22Rv1 (cell line): ENCODE data around the gene TCP11L1.

Experiments
- ZFX ChIP-seq: fragments of 450-650 bp; IDR thresholded peaks from 2 replicates; pipeline ENCODE4 v1.6.1; 2017; ENCODE audit warnings: antibody characterized with exemption, borderline replicate concordance
- TF ChIP-seq, protein P1 (sequence below): fragments of 450-650 bp; IDR thresholded peaks from 2 replicates; pipeline ENCODE4 v1.5.1; 2017; ENCODE audit warnings: mild to moderate bottlenecking

DNA sequence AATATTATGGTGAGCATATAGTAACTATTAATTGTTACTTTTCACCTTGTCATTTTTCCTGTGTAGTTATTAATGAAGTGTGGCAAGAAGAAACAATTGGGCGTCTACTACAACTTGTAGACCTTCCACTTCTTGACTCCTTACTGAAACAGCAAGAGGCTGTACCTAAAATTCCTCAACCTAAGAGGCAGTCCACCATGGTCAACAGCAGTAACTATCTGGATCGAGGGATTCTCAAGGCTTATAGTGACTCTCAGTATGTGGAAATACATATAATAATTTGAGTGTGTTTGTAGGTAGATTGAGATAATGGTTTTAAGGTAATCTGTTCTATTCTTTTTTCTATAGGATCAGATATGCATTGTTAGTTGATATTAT is 10.8 kb upstream of the TCP11L1 start:
- TF ChIP-seq, protein P1, sequence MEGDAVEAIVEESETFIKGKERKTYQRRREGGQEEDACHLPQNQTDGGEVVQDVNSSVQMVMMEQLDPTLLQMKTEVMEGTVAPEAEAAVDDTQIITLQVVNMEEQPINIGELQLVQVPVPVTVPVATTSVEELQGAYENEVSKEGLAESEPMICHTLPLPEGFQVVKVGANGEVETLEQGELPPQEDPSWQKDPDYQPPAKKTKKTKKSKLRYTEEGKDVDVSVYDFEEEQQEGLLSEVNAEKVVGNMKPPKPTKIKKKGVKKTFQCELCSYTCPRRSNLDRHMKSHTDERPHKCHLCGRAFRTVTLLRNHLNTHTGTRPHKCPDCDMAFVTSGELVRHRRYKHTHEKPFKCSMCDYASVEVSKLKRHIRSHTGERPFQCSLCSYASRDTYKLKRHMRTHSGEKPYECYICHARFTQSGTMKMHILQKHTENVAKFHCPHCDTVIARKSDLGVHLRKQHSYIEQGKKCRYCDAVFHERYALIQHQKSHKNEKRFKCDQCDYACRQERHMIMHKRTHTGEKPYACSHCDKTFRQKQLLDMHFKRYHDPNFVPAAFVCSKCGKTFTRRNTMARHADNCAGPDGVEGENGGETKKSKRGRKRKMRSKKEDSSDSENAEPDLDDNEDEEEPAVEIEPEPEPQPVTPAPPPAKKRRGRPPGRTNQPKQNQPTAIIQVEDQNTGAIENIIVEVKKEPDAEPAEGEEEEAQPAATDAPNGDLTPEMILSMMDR = no peak
- no peak for TF ChIP-seq ZFX
